H9 (cell line): ENCODE measurements around the gene TNIP2. TPM values are rescaled to one million over a fixed set of nuclear protein-coding genes. Genes with fewer than 3 reads are reported as not detected.

Experiments used
- DNase-seq: peaks from one replicate; pipeline ENCODE4 v3.0.0-alpha.2; 2017
- H2AFZ ChIP-seq: one replicate; pipeline ENCODE4 v1.6.1; 2013; ENCODE audit warnings: mild to moderate bottlenecking, low read length, control low read depth, moderate library complexity
- H2AK5ac ChIP-seq: 2 replicates; pipeline ENCODE4 v1.6.1; 2013; ENCODE audit warnings: low read length, control low read depth, mixed read lengths; ENCODE audit not compliant: insufficient read length
- H2BK120ac ChIP-seq: one replicate; pipeline ENCODE4 v1.6.1; 2013; ENCODE audit warnings: low read depth, mild to moderate bottlenecking, low read length, control low read depth, inconsistent platforms; ENCODE audit not compliant: poor library complexity, severe bottlenecking
- H2BK12ac ChIP-seq: 2 replicates; pipeline ENCODE4 v1.6.1; 2013; ENCODE audit warnings: low read length, control low read depth, mixed read lengths, low read depth; ENCODE audit not compliant: insufficient read length
- H2BK15ac ChIP-seq: 2 replicates; pipeline ENCODE4 v1.6.1; 2013; ENCODE audit warnings: low read depth, low read length, control low read depth
- H2BK20ac ChIP-seq: one replicate; pipeline ENCODE4 v1.6.1; 2013; ENCODE audit warnings: low read depth, mild to moderate bottlenecking, low read length, control low read depth, inconsistent platforms; ENCODE audit not compliant: poor library complexity, severe bottlenecking
- H2BK5ac ChIP-seq: 2 replicates; pipeline ENCODE4 v1.6.1; 2013; ENCODE audit warnings: low read length, control low read depth, mixed read lengths; ENCODE audit not compliant: insufficient read length
- H3K14ac ChIP-seq: 2 replicates; pipeline ENCODE4 v1.6.1; 2013; ENCODE audit warnings: low read length, control low read depth; ENCODE audit not compliant: insufficient read depth
- H3K18ac ChIP-seq: 2 replicates; pipeline ENCODE4 v1.6.1; 2013; ENCODE audit warnings: low read depth, mild to moderate bottlenecking, mixed read lengths, low read length, control low read depth; ENCODE audit not compliant: insufficient read length
- H3K23ac ChIP-seq: 2 replicates; pipeline ENCODE4 v1.6.1; 2013; ENCODE audit warnings: low read length, control low read depth, mixed read lengths, low read depth; ENCODE audit not compliant: insufficient read length
- H3K23me2 ChIP-seq: 2 replicates; pipeline ENCODE4 v1.6.1; 2013; ENCODE audit warnings: low read depth, mild to moderate bottlenecking, mixed read lengths, low read length, control low read depth; ENCODE audit not compliant: insufficient read length, poor library complexity, severe bottlenecking
- H3K27ac ChIP-seq: 2 replicates; pipeline ENCODE4 v1.5.1; 2013; ENCODE audit warnings: low read length, control low read depth, mixed read lengths, low read depth; ENCODE audit not compliant: insufficient read length
- H3K27me3 ChIP-seq: 2 replicates; pipeline ENCODE4 v1.6.1; 2013; ENCODE audit warnings: low read length, control low read depth, inconsistent platforms; ENCODE audit not compliant: insufficient read depth
- H3K4ac ChIP-seq: 2 replicates; pipeline ENCODE4 v1.6.1; 2013; ENCODE audit warnings: low read depth, mild to moderate bottlenecking, control low read depth, inconsistent platforms, low read length, moderate library complexity
- H3K4me1 ChIP-seq: 2 replicates; pipeline ENCODE4 v1.6.1; 2013; ENCODE audit warnings: low read length, control low read depth, inconsistent platforms; ENCODE audit not compliant: insufficient read depth
- H3K4me2 ChIP-seq: 2 replicates; pipeline ENCODE4 v1.6.1; 2013; ENCODE audit warnings: low read length, control low read depth, mixed read lengths; ENCODE audit not compliant: insufficient read length, insufficient read depth
- H3K56ac ChIP-seq: 2 replicates; pipeline ENCODE4 v1.6.1; 2013; ENCODE audit warnings: low read depth, mild to moderate bottlenecking, mixed read lengths, low read length, control low read depth; ENCODE audit not compliant: insufficient read length
- H3K79me1 ChIP-seq: 2 replicates; pipeline ENCODE4 v1.6.1; 2013; ENCODE audit warnings: low read depth, mild to moderate bottlenecking, moderate library complexity, low read length, control low read depth, inconsistent platforms; ENCODE audit not compliant: insufficient read depth, poor library complexity, severe bottlenecking
- H3K79me2 ChIP-seq: 2 replicates; pipeline ENCODE4 v1.6.1; 2013; ENCODE audit warnings: low read length, control low read depth, inconsistent platforms; ENCODE audit not compliant: insufficient read depth
- H3K9ac ChIP-seq: 2 replicates; pipeline ENCODE4 v1.6.1; 2013; ENCODE audit warnings: low read length, control low read depth, mixed read lengths; ENCODE audit not compliant: insufficient read length; ENCODE audit errors: extremely low read depth
- H3K9me3 ChIP-seq: one replicate; pipeline ENCODE4 v1.6.1; 2013; ENCODE audit warnings: low read depth, low read length, inconsistent platforms; ENCODE audit not compliant: control insufficient read depth
- H3T11ph ChIP-seq: one replicate; pipeline ENCODE4 v1.6.1; 2013; ENCODE audit warnings: mild to moderate bottlenecking, low read length, control low read depth, inconsistent platforms
- H4K20me1 ChIP-seq: one replicate; pipeline ENCODE4 v1.6.1; 2013; ENCODE audit not compliant: control insufficient read depth, insufficient read length, insufficient read depth
- H4K5ac ChIP-seq: 2 replicates; pipeline ENCODE4 v1.6.1; 2013; ENCODE audit warnings: low read depth, mild to moderate bottlenecking, mixed read lengths, low read length, control low read depth; ENCODE audit not compliant: insufficient read length
- H4K8ac ChIP-seq: replicated peaks from 2 replicates; pipeline ENCODE4 v1.6.1; 2013; ENCODE audit warnings: low read length, control low read depth, mixed read lengths, low read depth; ENCODE audit not compliant: insufficient read length
- H4K91ac ChIP-seq: 2 replicates; pipeline ENCODE4 v1.6.1; 2013; ENCODE audit warnings: low read depth, mild to moderate bottlenecking, moderate library complexity, mixed read lengths, low read length, control low read depth; ENCODE audit not compliant: insufficient read length
- H3K27ac Mint-ChIP-seq, 3 experiments: 2 replicates in 2 of 3; 3 replicates in 1 of 3; pipeline ENCODE4 v1.8.0; 2020 to 2021; ENCODE audit warnings: mixed read lengths in 3 of 3, mild to moderate bottlenecking in 1 of 3, moderate library complexity in 1 of 3
- H3K27me3 Mint-ChIP-seq: 2 replicates; pipeline ENCODE4 v1.8.0; 2021; ENCODE audit warnings: low read depth, mild to moderate bottlenecking, moderate library complexity, mixed read lengths
- H3K36me3 Mint-ChIP-seq, 3 experiments: 2 replicates in 2 of 3; 3 replicates in 1 of 3; pipeline ENCODE4 v1.8.0; 2020 to 2021; ENCODE audit warnings: low read depth in 3 of 3, mixed read lengths in 3 of 3; ENCODE audit not compliant: insufficient read depth in 1 of 3
- H3K4me1 Mint-ChIP-seq, 2 experiments: 2 replicates each; pipeline ENCODE4 v1.8.0; 2020; ENCODE audit warnings: mixed read lengths in 2 of 2
- H3K4me3 Mint-ChIP-seq, 2 experiments: 2 replicates in 1 of 2; 3 replicates in 1 of 2; pipeline ENCODE4 v1.8.0; 2020 to 2021; ENCODE audit warnings: mild to moderate bottlenecking in 2 of 2, mixed read lengths in 2 of 2, moderate library complexity in 1 of 2
- H3K9me3 Mint-ChIP-seq, 2 experiments: 2 replicates in 1 of 2; 3 replicates in 1 of 2; pipeline ENCODE4 v1.8.0; 2020; ENCODE audit warnings: mild to moderate bottlenecking in 2 of 2, mixed read lengths in 2 of 2, moderate library complexity in 1 of 2
- WGBS: extraction: QIAGEN DNeasy Blood & Tissue Kit; methylation state at CpG from one replicate; pipeline ENCODE4 v1.1.7; 2013; ENCODE audit warnings: missing lambda C conversion rate, low lambda C conversion rate, mixed read lengths; ENCODE audit not compliant: insufficient read length; ENCODE audit errors: extremely low coverage; 5-methylcytosine and 5-hydroxymethylcytosine counted together
- total RNA-seq: library from RNA; stranded (reverse); gene quantifications from 2 replicates; pipeline ENCODE4 v1.2.1, GENCODE V29; 2021
- TF ChIP-seq, protein P1 (sequence below): fragments of 200-600 bp; sonication (generic); conservative IDR thresholded peaks from 3 replicates; pipeline ENCODE4 v1.8.0; 2021; ENCODE audit warnings: antibody characterized with exemption, mild to moderate bottlenecking

TNIP2 gene
- total RNA-seq, 1 experiment from 2014 or later = 44.7 TPM

DNA sequence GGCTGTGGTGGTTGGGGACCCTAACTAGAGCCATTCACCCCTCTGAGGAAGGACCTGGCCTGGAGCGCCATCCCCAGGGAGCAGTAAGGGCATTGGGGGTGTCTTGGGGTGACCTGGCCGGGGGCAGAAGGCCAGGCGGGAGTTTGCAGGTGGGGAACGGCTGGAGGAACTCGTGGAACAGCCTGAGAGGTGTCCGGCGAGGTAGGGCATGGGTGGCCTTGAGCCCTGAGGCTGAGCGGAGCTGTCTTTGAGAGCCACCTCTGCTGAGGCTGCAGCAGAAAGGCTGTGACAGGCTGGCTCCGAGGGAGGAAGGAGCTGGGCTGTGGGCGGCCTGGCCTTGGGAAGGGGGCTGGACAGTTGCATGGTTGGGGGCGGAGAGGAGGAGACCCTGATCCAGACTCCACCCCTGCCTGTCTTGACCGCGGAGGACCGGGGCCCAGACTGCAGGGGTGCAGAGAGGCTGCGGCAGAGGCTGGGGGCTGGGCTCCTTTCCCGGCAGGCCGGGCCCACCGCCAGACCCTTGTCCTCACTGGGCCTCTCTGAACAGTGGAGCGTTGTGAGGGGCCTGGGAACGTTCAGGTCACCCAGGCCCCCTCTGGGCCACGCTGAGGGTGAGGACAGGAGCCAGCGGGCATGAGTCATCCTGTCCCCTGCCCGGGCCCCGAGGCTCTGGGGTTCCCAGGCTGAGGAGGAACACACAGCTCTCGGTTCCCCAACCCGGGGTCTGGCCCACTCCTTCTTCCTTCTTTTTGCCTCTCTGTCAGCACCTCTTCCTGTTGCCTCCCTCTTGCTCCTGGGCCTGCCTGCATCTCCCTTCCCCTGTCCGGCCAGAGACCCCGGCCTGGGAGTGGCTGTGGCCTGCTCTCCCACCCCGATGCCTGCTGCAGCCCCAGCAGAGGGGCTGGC, 44.8 kb upstream of the TNIP2 start:
- H2BK12ac ChIP-seq = no peak overlapping the region
- no peak overlapping the region for H3K23ac ChIP-seq
- no peak overlapping the region for H2AFZ ChIP-seq
- no peak overlapping the region for H3T11ph ChIP-seq
- H4K5ac ChIP-seq = no peak overlapping the region
- no peak overlapping the region for H2BK15ac ChIP-seq
- peak overlapping the region in 2 of 3 experiments; percentile 83; a peak in 3 of 7 replicates for H3K27ac Mint-ChIP-seq
- H3K79me2 ChIP-seq = no peaks in the 10 kb centered on the region
- no peak overlapping the region for H3K27ac ChIP-seq
- H3K4me1 Mint-ChIP-seq = peaks cover 8 to 23% of the 10 kb centered on the region in 2 experiments
- no peak overlapping the region; the same call in 1 of the 2 replicates for H3K14ac ChIP-seq
- no CpG with 5 or more reads among the region's 29 CpGs for WGBS
- H2BK5ac ChIP-seq = no peak overlapping the region
- 0 out of 7 replicates have a peak, but pooled peaks cover 0 to 2% (median 0%) of the 10 kb centered on the region in 3 experiments for H3K36me3 Mint-ChIP-seq
- H3K27me3 ChIP-seq = no peaks in the 10 kb centered on the region
- H3K18ac ChIP-seq = peak overlapping the region; percentile 11
- H3K4me2 ChIP-seq = no peak overlapping the region
- H4K91ac ChIP-seq = no peak overlapping the region
- H3K4ac ChIP-seq = no peak overlapping the region
- no peaks in the 10 kb centered on the region for H3K79me1 ChIP-seq
- peaks cover 5% of the 10 kb centered on the region for H4K20me1 ChIP-seq
- no peak overlapping the region for H2AK5ac ChIP-seq
- peak; percentile 79 for DNase-seq
- H2BK120ac ChIP-seq = no peak overlapping the region
- no peaks in the 10 kb centered on the region for H3K4me1 ChIP-seq
- H3K9me3 Mint-ChIP-seq = no peaks in the 10 kb centered on the region
- no peaks in the 10 kb centered on the region for H3K23me2 ChIP-seq
- H3K4me3 Mint-ChIP-seq = no peak overlapping the region
- no peaks in the 10 kb centered on the region for H3K27me3 Mint-ChIP-seq
- TF ChIP-seq, protein P1, sequence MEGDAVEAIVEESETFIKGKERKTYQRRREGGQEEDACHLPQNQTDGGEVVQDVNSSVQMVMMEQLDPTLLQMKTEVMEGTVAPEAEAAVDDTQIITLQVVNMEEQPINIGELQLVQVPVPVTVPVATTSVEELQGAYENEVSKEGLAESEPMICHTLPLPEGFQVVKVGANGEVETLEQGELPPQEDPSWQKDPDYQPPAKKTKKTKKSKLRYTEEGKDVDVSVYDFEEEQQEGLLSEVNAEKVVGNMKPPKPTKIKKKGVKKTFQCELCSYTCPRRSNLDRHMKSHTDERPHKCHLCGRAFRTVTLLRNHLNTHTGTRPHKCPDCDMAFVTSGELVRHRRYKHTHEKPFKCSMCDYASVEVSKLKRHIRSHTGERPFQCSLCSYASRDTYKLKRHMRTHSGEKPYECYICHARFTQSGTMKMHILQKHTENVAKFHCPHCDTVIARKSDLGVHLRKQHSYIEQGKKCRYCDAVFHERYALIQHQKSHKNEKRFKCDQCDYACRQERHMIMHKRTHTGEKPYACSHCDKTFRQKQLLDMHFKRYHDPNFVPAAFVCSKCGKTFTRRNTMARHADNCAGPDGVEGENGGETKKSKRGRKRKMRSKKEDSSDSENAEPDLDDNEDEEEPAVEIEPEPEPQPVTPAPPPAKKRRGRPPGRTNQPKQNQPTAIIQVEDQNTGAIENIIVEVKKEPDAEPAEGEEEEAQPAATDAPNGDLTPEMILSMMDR = no peak
- no peak overlapping the region for H3K9ac ChIP-seq
- no peaks in the 10 kb centered on the region for H3K9me3 ChIP-seq
- no peak overlapping the region for H4K8ac ChIP-seq
- no peak overlapping the region for H3K56ac ChIP-seq
- no peak overlapping the region for H2BK20ac ChIP-seq
